MCF 10A (cell line): ENCODE measurements around the gene NQO1. TPM values are rescaled to one million over a fixed set of nuclear protein-coding genes. Genes with fewer than 3 reads are reported as not detected.

ENCODE experiments used
- BruUV-seq: library from RNA; stranded (reverse); fragments of 400-500 nt; replicated peaks from 2 replicates; lab custom pipeline; 2021; lab: Mats Ljungman, UMichigan
- CTCF ChIA-PET: fragments of 300-600 bp; sonication (Branson Sonifier 250); formaldehyde crosslinking; extraction: SDS; loops from one replicate; lab custom pipeline; 2021; ENCODE audit warnings: antibody characterized with exemption, inconsistent platforms; lab: Yijun Ruan, JAX
- POLR2A ChIA-PET: fragments of 300-600, 350-650 bp; sonication (Branson Sonifier 250); formaldehyde crosslinking; extraction: SDS; loops from one replicate; lab custom pipeline; 2020; ENCODE audit warnings: antibody characterized with exemption, inconsistent platforms; lab: Yijun Ruan, JAX
- DNase-seq: peaks from one replicate; pipeline ENCODE4 v3.0.0-alpha.2; 2018; ENCODE audit not compliant: unreplicated experiment
- H3K27ac Mint-ChIP-seq: one replicate; pipeline ENCODE4 v1.8.0; 2022; ENCODE audit warnings: mild to moderate bottlenecking, low read depth, mixed read lengths; ENCODE audit not compliant: unreplicated experiment
- H3K27me3 Mint-ChIP-seq: one replicate; pipeline ENCODE4 v1.8.0; 2022; ENCODE audit warnings: mixed read lengths; ENCODE audit not compliant: insufficient read depth, unreplicated experiment
- H3K36me3 Mint-ChIP-seq: one replicate; pipeline ENCODE4 v1.8.0; 2022; ENCODE audit warnings: mild to moderate bottlenecking, moderate library complexity, mixed read lengths; ENCODE audit not compliant: insufficient read depth, unreplicated experiment
- H3K4me1 Mint-ChIP-seq: one replicate; pipeline ENCODE4 v1.8.0; 2022; ENCODE audit warnings: mixed read lengths; ENCODE audit not compliant: insufficient read depth, unreplicated experiment
- H3K4me3 Mint-ChIP-seq: one replicate; pipeline ENCODE4 v1.8.0; 2022; ENCODE audit warnings: mild to moderate bottlenecking, moderate library complexity, mixed read lengths; ENCODE audit not compliant: unreplicated experiment
- H3K9me3 Mint-ChIP-seq: one replicate; pipeline ENCODE4 v1.8.0; 2022; ENCODE audit warnings: mixed read lengths; ENCODE audit not compliant: unreplicated experiment
- intact Hi-C: fragments of 100-400 bp; cut with micrococcal nuclease; formaldehyde crosslinking; loops from 2 replicates; pipeline ENCODE4 v1.14.1; 2022
- total RNA-seq: library from RNA; stranded (reverse); gene quantifications from 2 replicates; pipeline ENCODE4 v1.2.3, GENCODE V29; 2022
- TF ChIP-seq, protein P1 (sequence below): fragments of 200-600 bp; IDR thresholded peaks from one replicate; pipeline ENCODE4 v1.8.0; 2022; ENCODE audit warnings: antibody characterized with exemption, mild to moderate bottlenecking; ENCODE audit not compliant: unreplicated experiment

Gene NQO1
- total RNA-seq, 1 experiment from 2014 or later: 140 TPM

DNA sequence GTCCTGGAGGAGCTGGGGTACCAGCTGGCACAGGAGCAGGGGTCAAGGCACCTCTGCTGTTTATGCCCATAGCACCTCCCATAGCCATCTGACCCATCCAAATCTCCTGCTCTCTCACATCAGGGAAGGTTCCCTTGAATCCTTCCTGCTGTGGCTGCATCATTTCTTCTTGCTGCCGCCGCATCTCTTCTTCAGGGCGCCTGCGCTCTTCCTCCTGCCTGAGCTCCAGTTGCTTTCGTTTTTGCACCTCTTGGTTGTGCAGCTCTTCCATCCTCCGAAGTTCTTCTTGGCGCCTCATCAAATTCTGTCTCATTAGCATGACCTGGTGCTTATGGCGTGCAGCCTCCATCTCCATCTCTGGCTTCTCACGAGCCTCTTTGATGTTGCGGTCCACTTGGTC lies 30.3 kb upstream of the NQO1 start:
- Mint-ChIP-seq H3K27ac (no peak overlapping the region), H3K9me3 (no peaks in the 10 kb centered on the region), H3K27me3 (no peaks in the 10 kb centered on the region), H3K36me3 (peaks cover 13% of the 10 kb centered on the region), H3K4me3 (no peak overlapping the region), H3K4me1 (peaks cover 3% of the 10 kb centered on the region)
- ChIA-PET CTCF (interaction anchor here (2.5 kb wide), 1 partner anchor 48 kb away, joined by 9 read pairs; no protein-coding TSS in a partner anchor), POLR2A (interaction anchor here (5.8 kb wide), 1 partner anchor 31 kb away, joined by 138 read pairs; the partner anchor contains the start of gene NQO1)
- intact Hi-C loops: no loop called here
- DNase-seq: no peak
- BruUV-seq: no TSS peak
- TF ChIP-seq, protein P1, sequence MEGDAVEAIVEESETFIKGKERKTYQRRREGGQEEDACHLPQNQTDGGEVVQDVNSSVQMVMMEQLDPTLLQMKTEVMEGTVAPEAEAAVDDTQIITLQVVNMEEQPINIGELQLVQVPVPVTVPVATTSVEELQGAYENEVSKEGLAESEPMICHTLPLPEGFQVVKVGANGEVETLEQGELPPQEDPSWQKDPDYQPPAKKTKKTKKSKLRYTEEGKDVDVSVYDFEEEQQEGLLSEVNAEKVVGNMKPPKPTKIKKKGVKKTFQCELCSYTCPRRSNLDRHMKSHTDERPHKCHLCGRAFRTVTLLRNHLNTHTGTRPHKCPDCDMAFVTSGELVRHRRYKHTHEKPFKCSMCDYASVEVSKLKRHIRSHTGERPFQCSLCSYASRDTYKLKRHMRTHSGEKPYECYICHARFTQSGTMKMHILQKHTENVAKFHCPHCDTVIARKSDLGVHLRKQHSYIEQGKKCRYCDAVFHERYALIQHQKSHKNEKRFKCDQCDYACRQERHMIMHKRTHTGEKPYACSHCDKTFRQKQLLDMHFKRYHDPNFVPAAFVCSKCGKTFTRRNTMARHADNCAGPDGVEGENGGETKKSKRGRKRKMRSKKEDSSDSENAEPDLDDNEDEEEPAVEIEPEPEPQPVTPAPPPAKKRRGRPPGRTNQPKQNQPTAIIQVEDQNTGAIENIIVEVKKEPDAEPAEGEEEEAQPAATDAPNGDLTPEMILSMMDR: no peak

DNA sequence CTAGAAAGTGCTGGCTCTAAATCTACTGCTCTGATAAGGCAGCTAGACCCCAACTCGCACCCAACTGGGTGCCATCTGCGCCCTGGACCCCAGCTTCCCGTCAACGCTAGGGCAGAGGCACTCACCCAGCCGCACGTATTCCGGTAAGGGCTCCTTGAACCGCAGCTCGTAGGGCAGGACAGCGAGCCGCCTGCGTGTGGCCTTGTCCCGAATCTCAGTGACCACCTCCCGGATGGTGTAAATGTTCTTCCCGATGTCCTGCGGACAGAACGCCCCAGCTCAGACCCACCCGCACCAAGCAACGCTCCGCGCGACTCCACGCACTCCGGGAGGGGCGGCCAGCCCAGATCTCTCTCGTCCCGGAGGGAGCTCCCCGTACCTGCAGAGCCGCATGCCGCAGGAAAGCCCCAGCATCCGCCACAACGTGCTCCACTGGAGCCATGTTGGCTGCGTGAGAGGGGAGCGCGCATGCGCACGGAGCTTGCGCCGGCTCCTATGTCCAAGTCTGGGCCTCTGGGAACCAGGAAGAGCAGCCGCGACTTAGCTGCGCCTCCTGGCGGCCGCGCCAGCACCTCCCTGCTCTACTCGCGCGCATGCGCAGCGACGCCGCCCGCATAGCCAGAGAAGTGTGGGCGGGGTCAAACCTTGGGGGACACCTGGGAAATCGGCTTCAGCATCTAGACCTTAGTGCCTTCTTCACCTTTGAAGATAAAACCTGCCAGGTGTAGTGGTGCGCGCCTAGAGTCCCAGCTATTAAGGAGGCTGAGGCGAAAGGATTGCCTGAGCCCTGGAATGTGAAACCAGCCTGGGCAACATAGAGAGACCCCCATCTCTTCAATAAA lies 28.3 kb upstream of the NQO1 start, which contains the start of gene NOB1:
Gene NOB1 (minus strand): TSS at position 458 of the 842 bp plus-strand sequence. CDS start 16 bp downstream, at position 442.
- CTCF ChIA-PET: interaction anchor here (0.5 to 3.4 kb wide), 31 partner anchors 7 to 434 kb away, joined by 3 to 98 read pairs (median 5); partner anchors contain the start of genes NIP7 and NQO1
- TF ChIP-seq, protein P1: peak; percentile 93
- intact Hi-C loops: loop anchor here (1.0 kb wide), 3 partner anchors 28 to 358 kb away; partner anchors contain the start of gene NQO1
- peaks cover 3% of the 10 kb centered on the region for H3K4me1 Mint-ChIP-seq
- POLR2A ChIA-PET: interaction anchor here (0.6 to 5.8 kb wide), 29 partner anchors 8 to 577 kb away, joined by 3 to 138 read pairs (median 6); partner anchors contain the start of genes NQO1, TERF2 and WWP2
- no TSS peak for BruUV-seq
- peaks cover 33% of the 10 kb centered on the region for H3K36me3 Mint-ChIP-seq
- H3K27ac Mint-ChIP-seq: peak within 1 kb of the TSS; percentile 99
- H3K9me3 Mint-ChIP-seq: no peaks in the 10 kb centered on the region
- H3K27me3 Mint-ChIP-seq: no peaks in the 10 kb centered on the region
- peak; percentile 94 for DNase-seq
- peak within 1 kb of the TSS; percentile 98 for H3K4me3 Mint-ChIP-seq

DNA sequence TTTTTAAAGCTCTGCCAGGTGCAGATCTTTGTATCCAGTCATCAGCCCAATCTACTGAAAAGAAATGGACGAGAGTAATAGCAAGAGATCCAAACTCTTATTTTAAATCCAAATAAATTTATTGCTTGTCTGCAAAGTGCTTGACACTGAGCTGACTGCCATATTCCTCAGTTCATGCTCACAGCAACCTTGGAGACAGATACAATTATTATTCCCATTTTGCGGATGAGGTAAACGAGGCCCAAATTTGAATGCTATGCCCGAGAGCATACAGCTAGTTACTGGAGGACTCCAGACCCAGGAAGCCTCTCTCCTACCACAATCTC lies 27.7 kb upstream of the NQO1 start:
- Mint-ChIP-seq H3K27ac (peak overlapping the region; percentile 99), H3K27me3 (no peaks in the 10 kb centered on the region), H3K4me1 (peaks cover 3% of the 10 kb centered on the region), H3K4me3 (peak overlapping the region; percentile 98), H3K9me3 (no peaks in the 10 kb centered on the region), H3K36me3 (peaks cover 39% of the 10 kb centered on the region)
- TF ChIP-seq, protein P1: no peak
- BruUV-seq: TSS peak; percentile 64
- DNase-seq: no peak
- CTCF ChIA-PET: interaction anchor here (0.5 to 3.4 kb wide), 25 partner anchors 7 to 414 kb away, joined by 3 to 98 read pairs (median 5); partner anchors contain the start of genes NIP7 and NQO1
- POLR2A ChIA-PET: interaction anchor here (1.0 to 5.8 kb wide), 24 partner anchors 8 to 413 kb away, joined by 3 to 138 read pairs (median 6); partner anchors contain the start of genes NQO1, TERF2 and WWP2
- intact Hi-C loops: loop anchor here (1.0 kb wide), 3 partner anchors 28 to 358 kb away; partner anchors contain the start of gene NQO1
